Memory B cell (primary cell): Measurements from ENCODE around the gene GTF2A1.

Experiments used
- ATAC-seq: fragments of 150-1000 bp; cut with Tn5 transposase; 2 replicates; pipeline ENCODE4 v1.10.0; 2021; ENCODE audit warnings: low read depth, mild to moderate bottlenecking, moderate library complexity
- DNase-seq, 2 donors: peaks; one replicate each; pipeline ENCODE4 v3.0.0; 2022; ENCODE audit warnings: low spot score in 2 of 2
- H3K27ac Mint-ChIP-seq: one replicate; pipeline ENCODE4 v1.8.0; 2022; ENCODE audit warnings: mild to moderate bottlenecking, moderate library complexity, mixed read lengths
- H3K27me3 Mint-ChIP-seq: one replicate; pipeline ENCODE4 v1.8.0; 2022; ENCODE audit warnings: mixed read lengths
- H3K36me3 Mint-ChIP-seq: one replicate; pipeline ENCODE4 v1.8.0; 2022; ENCODE audit warnings: mild to moderate bottlenecking, mixed read lengths
- H3K4me1 Mint-ChIP-seq: one replicate; pipeline ENCODE4 v1.8.0; 2022; ENCODE audit warnings: mixed read lengths
- H3K4me3 Mint-ChIP-seq: one replicate; pipeline ENCODE4 v1.8.0; 2022; ENCODE audit warnings: mild to moderate bottlenecking, moderate library complexity, mixed read lengths
- H3K9me3 Mint-ChIP-seq: one replicate; pipeline ENCODE4 v1.8.0; 2022; ENCODE audit warnings: mixed read lengths

The GTF2A1 gene

DNA sequence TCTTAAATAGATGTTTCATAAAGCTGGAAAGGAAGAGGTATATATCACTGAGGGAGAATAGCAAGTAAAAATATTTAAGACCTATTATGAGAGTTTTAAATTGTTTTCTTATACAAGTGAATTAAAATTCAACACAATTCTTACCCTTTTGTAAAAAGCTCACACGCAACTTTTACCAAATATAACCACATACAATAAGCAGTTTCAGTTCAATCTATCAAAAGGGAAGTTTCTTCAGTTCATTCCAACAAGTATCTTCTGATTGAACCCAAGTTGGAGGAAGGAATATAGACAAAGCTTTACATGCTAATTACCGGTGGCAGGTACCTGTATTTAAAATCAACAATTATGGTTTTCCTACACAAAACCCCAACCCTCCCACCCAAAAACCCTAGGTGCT, 41.1 kb downstream of the GTF2A1 start:
- no peak for ATAC-seq
- Mint-ChIP-seq H3K4me3 (no peak overlapping the region), H3K36me3 (peaks cover 15% of the 10 kb centered on the region), H3K4me1 (peaks cover 15% of the 10 kb centered on the region), H3K27ac (peak overlapping the region; percentile 22), H3K9me3 (no peaks in the 10 kb centered on the region), H3K27me3 (no peaks in the 10 kb centered on the region)
- no peak for DNase-seq

- DNase-seq (no peak), ATAC-seq (peak; percentile 45)
- peaks cover 15% of the 10 kb centered on the region for H3K36me3 Mint-ChIP-seq
- peaks cover 25% of the 10 kb centered on the region for H3K4me1 Mint-ChIP-seq
- peak overlapping the region; percentile 48 for H3K4me3 Mint-ChIP-seq
- peak overlapping the region; percentile 80 for H3K27ac Mint-ChIP-seq
- H3K9me3 Mint-ChIP-seq: no peaks in the 10 kb centered on the region
- no peaks in the 10 kb centered on the region for H3K27me3 Mint-ChIP-seq
These were observed 42.7 kb downstream of the GTF2A1 start for GRCh38 chr14:81178063-81178462.

DNA sequence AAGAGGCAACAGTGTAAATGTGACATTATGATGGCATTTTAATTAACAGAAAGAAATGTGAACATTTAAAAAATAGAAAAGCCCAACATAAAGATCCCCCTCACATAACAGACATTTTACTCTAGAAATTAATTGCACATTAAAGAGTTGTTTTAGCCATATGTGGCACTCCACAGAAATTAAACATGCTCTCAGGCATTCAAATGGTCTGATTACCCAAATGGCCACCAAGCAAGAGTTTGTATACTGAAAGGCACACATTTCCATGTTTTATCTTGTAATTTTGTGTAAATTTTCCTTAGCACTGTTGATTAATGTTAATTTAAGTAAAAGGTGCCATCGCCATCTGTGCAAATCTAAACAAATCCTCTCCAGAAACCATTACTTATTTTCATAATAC, 43.5 kb downstream of the GTF2A1 start:
- peaks cover 9% of the 10 kb centered on the region for H3K36me3 Mint-ChIP-seq
- H3K9me3 Mint-ChIP-seq: no peaks in the 10 kb centered on the region
- ATAC-seq: no peak
- peak overlapping the region; percentile 80 for H3K27ac Mint-ChIP-seq
- peaks cover 25% of the 10 kb centered on the region for H3K4me1 Mint-ChIP-seq
- peak overlapping the region; percentile 48 for H3K4me3 Mint-ChIP-seq
- no peak for DNase-seq
- no peaks in the 10 kb centered on the region for H3K27me3 Mint-ChIP-seq

GRCh38 chr14:81176241-81176640, 44.5 kb downstream of the GTF2A1 start:
- Mint-ChIP-seq H3K4me1 (peaks cover 30% of the 10 kb centered on the region), H3K9me3 (no peaks in the 10 kb centered on the region)
- DNase-seq: no peak

GRCh38 chr14:81172881-81173280, 47.9 kb downstream of the GTF2A1 start:
- peaks cover 42% of the 10 kb centered on the region for H3K4me1 Mint-ChIP-seq
- H3K27me3 Mint-ChIP-seq: no peaks in the 10 kb centered on the region
- ATAC-seq (no peak), DNase-seq (no peak)
- no peak overlapping the region for H3K4me3 Mint-ChIP-seq
- no peaks in the 10 kb centered on the region for H3K36me3 Mint-ChIP-seq
- no peaks in the 10 kb centered on the region for H3K9me3 Mint-ChIP-seq
- no peak overlapping the region for H3K27ac Mint-ChIP-seq

More at GRCh38 chr14:81176241-81176640, 44.5 kb downstream of the GTF2A1 start:
- H3K27me3 Mint-ChIP-seq: no peaks in the 10 kb centered on the region
- H3K27ac Mint-ChIP-seq: peak overlapping the region; percentile 80
- peaks cover 4% of the 10 kb centered on the region for H3K36me3 Mint-ChIP-seq
- peak; percentile 72 for ATAC-seq
- peak overlapping the region; percentile 18 for H3K4me3 Mint-ChIP-seq

GRCh38 chr14:81172353-81172752, 48.4 kb downstream of the GTF2A1 start:
- no peaks in the 10 kb centered on the region for H3K27me3 Mint-ChIP-seq
- no peak for ATAC-seq
- DNase-seq: no peak
- no peaks in the 10 kb centered on the region for H3K36me3 Mint-ChIP-seq
- peaks cover 42% of the 10 kb centered on the region for H3K4me1 Mint-ChIP-seq
- no peak overlapping the region for H3K27ac Mint-ChIP-seq
- H3K4me3 Mint-ChIP-seq: no peak overlapping the region
- H3K9me3 Mint-ChIP-seq: no peaks in the 10 kb centered on the region

DNA sequence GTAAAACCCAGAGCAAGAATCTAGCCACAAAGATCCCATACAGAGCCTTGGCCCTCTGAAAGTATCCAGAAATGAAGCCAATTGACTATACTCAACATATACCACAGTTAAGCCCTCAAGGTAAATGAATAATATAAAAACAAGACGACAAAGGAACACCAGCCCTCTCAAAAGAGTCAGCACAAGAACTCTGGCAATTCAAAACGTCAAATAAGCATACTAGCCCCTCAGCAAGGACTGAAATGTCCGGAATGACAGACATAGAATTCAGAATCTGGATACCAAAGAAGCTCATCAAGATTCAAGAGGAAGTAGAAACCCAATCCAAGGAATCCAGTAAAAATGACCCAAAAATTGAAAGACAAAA, 49.9 kb downstream of the GTF2A1 start:
- Mint-ChIP-seq H3K36me3 (no peaks in the 10 kb centered on the region), H3K27me3 (no peaks in the 10 kb centered on the region), H3K4me1 (peaks cover 35% of the 10 kb centered on the region), H3K27ac (peak overlapping the region; percentile 87), H3K4me3 (peak overlapping the region; percentile 85), H3K9me3 (no peaks in the 10 kb centered on the region)
- ATAC-seq (no peak), DNase-seq (no peak)

GRCh38 chr14:81170104-81170828, 50.5 kb downstream of the GTF2A1 start:
- Mint-ChIP-seq H3K4me1 (peaks cover 35% of the 10 kb centered on the region), H3K27ac (peak overlapping the region; percentile 87), H3K4me3 (peak overlapping the region; percentile 85), H3K9me3 (no peaks in the 10 kb centered on the region), H3K27me3 (no peaks in the 10 kb centered on the region), H3K36me3 (no peaks in the 10 kb centered on the region)
- DNase-seq: peak; percentile 75 to 80
- peak; percentile 97 for ATAC-seq

GRCh38 chr14:81169711-81170103, 51.1 kb downstream of the GTF2A1 start:
- ATAC-seq (peak; percentile 7), DNase-seq (no peak)
- H3K27ac Mint-ChIP-seq: peak overlapping the region; percentile 87
- no peaks in the 10 kb centered on the region for H3K36me3 Mint-ChIP-seq
- H3K4me1 Mint-ChIP-seq: peaks cover 33% of the 10 kb centered on the region
- H3K27me3 Mint-ChIP-seq: no peaks in the 10 kb centered on the region
- H3K9me3 Mint-ChIP-seq: no peaks in the 10 kb centered on the region
- H3K4me3 Mint-ChIP-seq: peak overlapping the region; percentile 85

GRCh38 chr14:81169267-81169666, 51.5 kb downstream of the GTF2A1 start:
- H3K27me3 Mint-ChIP-seq: no peaks in the 10 kb centered on the region
- no peaks in the 10 kb centered on the region for H3K36me3 Mint-ChIP-seq
- peaks cover 33% of the 10 kb centered on the region for H3K4me1 Mint-ChIP-seq
- no peak for DNase-seq
- no peak for ATAC-seq
- peak overlapping the region; percentile 85 for H3K4me3 Mint-ChIP-seq
- no peak overlapping the region for H3K27ac Mint-ChIP-seq
- H3K9me3 Mint-ChIP-seq: no peaks in the 10 kb centered on the region

- ATAC-seq: no peak
- DNase-seq: no peak
These were observed 54.6 kb downstream of the GTF2A1 start for GRCh38 chr14:81166121-81166520.

GRCh38 chr14:81165188-81165587, 55.6 kb downstream of the GTF2A1 start:
- Mint-ChIP-seq H3K4me3 (no peak overlapping the region), H3K27me3 (no peaks in the 10 kb centered on the region), H3K4me1 (peaks cover 15% of the 10 kb centered on the region), H3K9me3 (no peaks in the 10 kb centered on the region), H3K36me3 (no peaks in the 10 kb centered on the region), H3K27ac (no peak overlapping the region)
- ATAC-seq (no peak), DNase-seq (no peak)

More at GRCh38 chr14:81166121-81166520, 54.6 kb downstream of the GTF2A1 start:
- no peaks in the 10 kb centered on the region for H3K9me3 Mint-ChIP-seq
- no peaks in the 10 kb centered on the region for H3K36me3 Mint-ChIP-seq
- no peak overlapping the region for H3K4me3 Mint-ChIP-seq
- no peaks in the 10 kb centered on the region for H3K27me3 Mint-ChIP-seq
- H3K4me1 Mint-ChIP-seq: peaks cover 20% of the 10 kb centered on the region
- no peak overlapping the region for H3K27ac Mint-ChIP-seq

DNA sequence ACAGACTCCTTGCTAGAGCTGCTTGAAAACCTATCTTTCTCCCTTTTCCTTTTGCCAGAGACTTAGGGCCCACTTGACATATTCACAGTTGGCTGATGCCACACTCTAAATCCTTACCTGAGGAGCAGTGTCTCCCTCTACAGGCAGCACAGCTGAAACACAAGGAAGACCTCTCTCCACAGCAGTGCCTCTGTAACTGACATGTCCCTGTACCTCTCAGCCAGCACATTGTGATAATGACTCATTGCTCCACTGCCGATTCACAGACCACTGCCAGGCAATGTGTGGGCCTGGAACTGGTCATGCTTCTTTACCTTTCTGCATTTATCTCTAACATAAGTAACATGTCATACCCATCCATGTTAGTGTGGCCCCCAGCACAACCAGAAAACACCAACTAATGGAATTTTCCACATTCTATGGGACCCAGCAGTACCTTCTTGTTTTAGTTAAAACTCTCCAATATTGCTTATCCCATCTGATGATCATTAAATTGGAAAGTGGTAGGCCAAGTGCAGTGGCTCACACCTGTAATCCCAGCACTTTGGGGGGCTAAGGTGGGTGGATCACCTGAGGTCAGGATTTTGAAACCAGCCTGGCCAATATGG, 56.5 kb downstream of the GTF2A1 start:
- H3K4me1 Mint-ChIP-seq: peaks cover 9% of the 10 kb centered on the region
- no peaks in the 10 kb centered on the region for H3K36me3 Mint-ChIP-seq
- ATAC-seq: peak; percentile 65
- no peak overlapping the region for H3K4me3 Mint-ChIP-seq
- DNase-seq: no peak
- H3K27ac Mint-ChIP-seq: no peak overlapping the region
- H3K27me3 Mint-ChIP-seq: no peaks in the 10 kb centered on the region
- H3K9me3 Mint-ChIP-seq: peaks cover 2% of the 10 kb centered on the region

DNA sequence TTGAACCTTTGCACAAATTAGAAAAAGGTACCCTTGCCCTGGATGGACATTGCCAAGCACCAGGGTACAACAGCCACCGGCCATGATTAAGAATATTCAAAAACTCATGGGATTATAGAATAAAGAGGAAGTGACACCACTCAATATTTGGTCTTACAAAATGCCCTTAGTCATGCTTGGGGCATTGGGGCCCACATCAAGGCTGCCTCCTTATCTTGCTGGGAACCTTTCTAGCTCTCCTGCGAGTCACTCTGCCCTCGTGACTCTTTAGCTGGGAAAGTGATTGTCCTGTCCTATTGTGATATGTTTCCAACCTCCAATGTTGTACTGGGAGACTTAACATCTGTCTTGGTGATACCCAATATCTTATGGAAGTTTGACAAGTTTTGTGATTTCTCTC, 57.8 kb downstream of the GTF2A1 start:
- Mint-ChIP-seq H3K4me1 (peaks cover 8% of the 10 kb centered on the region), H3K27me3 (no peaks in the 10 kb centered on the region), H3K36me3 (no peaks in the 10 kb centered on the region), H3K27ac (no peak overlapping the region), H3K9me3 (peaks cover 2% of the 10 kb centered on the region), H3K4me3 (no peak overlapping the region)
- peak; percentile 59 for ATAC-seq
- no peak for DNase-seq

DNA sequence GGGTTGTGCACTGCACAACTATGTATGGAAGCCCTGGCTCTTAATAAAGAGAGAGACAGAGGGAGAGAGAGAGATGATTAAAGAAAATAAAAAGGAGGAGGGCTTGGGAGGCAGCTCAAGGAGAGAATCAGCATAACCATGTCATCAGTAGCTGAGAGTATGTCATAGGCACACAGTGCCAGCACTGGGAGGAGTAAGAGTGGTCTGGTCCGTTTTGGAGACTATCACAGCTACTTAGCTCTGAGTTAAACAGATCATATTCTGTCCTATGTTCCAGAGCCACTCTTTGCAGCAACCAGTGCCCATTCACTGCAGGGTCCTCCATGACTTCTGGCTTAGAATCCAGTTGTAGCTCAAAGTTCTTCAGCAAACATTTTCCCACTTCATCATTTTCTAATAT, 59.0 kb downstream of the GTF2A1 start:
- ATAC-seq: no peak
- Mint-ChIP-seq H3K9me3 (peaks cover 2% of the 10 kb centered on the region), H3K36me3 (no peaks in the 10 kb centered on the region), H3K27ac (no peak overlapping the region), H3K27me3 (no peaks in the 10 kb centered on the region), H3K4me3 (no peak overlapping the region), H3K4me1 (peaks cover 8% of the 10 kb centered on the region)
- no peak for DNase-seq
